ENCODE measurements around the gene TLN1. TPM values are rescaled to one million over a fixed set of nuclear protein-coding genes. Genes with fewer than 3 reads are reported as not detected.

Gene TLN1
- total RNA-seq, 4 donors from 2014 or later, result 106 to 256 (median 186) TPM

DNA sequence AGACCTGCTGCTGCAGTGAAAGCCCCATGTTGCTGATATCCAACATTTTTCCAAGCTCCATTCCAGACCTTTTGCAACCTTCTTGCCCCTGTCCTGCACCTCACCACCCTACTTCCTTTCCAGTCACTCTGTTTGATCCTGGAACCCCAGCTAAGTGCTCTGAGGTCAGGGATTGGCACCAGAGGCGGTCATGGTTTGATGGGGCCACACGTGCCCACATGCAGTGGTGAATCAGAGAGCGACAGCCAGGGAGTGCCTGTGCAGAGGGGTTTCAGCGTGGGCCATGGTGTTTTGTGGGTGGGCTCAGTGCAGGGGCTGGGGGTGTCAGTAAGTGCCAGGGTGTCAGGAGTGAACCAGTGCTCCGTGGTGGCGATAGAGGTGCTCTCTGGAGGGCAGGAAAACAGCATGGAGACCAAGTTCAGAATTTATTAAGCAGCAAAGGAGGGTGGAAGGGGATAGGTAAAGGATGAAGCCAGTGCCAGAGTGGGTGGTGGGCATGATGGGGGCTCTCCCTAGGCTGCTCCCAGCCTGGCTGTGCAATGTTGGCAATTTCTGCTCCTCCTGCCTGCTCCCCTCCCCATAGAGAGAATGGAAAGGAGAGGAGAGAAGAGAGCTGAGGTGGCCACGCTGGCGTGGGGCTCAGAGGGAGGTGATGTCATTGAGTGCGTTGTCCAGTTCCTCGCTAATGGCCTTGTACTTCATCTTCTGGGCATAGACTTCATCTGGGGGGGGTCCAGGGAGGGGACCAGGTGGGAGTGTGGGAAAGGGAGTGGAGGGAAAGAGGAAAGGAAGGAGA, 49.3 kb downstream of the TLN1 start:
- no peaks in the 10 kb centered on the region for H3K27me3 ChIP-seq
- TF ChIP-seq, protein P1, sequence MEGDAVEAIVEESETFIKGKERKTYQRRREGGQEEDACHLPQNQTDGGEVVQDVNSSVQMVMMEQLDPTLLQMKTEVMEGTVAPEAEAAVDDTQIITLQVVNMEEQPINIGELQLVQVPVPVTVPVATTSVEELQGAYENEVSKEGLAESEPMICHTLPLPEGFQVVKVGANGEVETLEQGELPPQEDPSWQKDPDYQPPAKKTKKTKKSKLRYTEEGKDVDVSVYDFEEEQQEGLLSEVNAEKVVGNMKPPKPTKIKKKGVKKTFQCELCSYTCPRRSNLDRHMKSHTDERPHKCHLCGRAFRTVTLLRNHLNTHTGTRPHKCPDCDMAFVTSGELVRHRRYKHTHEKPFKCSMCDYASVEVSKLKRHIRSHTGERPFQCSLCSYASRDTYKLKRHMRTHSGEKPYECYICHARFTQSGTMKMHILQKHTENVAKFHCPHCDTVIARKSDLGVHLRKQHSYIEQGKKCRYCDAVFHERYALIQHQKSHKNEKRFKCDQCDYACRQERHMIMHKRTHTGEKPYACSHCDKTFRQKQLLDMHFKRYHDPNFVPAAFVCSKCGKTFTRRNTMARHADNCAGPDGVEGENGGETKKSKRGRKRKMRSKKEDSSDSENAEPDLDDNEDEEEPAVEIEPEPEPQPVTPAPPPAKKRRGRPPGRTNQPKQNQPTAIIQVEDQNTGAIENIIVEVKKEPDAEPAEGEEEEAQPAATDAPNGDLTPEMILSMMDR (IDR thresholded peaks at IDR 0.05 in 4 of 5, conservative IDR thresholded peaks at IDR 0.05 in 1 of 5), result no peak
- TF ChIP-seq POLR2A (IDR thresholded peaks at IDR 0.05), result no peak
- H3K27ac ChIP-seq, result peak overlapping the region; percentile 3 to 98 (median 49)
- no peak for ATAC-seq
- H3K4me1 ChIP-seq, result peaks cover 27 to 35% of the 10 kb centered on the region in 2 donors
- no peaks in the 10 kb centered on the region for H3K9me3 ChIP-seq
- DNase-seq, result no peak
- intact Hi-C loops (cut with DNase I; ENCODE audit: low total_unique reads) (no loop called here), in situ Hi-C loops (cut with MboI; ENCODE audit: low sequenced_read_pairs in 4 of 4) (no loop called here)
- H3K36me3 ChIP-seq, result peaks cover 0 to 32% of the 10 kb centered on the region in 2 donors
- no peak overlapping the region for H3K4me3 ChIP-seq

DNA sequence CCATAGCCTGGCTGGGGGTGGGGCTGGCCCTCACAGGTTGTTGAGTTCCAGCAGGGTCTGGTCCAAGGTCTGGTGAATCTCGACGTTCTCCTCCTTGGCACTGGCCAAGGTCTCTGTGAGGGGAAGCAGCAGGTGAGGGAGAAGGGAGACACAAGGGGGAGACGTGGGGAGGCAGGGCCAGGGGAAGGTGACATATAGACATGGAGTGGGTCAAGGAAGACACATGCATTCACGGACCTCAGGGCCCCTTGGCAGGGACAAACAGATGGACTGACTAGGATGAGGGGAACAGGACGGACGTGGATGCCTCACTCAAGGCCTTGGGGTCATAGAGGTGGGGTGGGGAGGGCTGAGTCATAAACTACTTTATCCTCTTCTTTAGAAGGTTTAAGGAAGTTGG, 49.9 kb downstream of the TLN1 start:
- DNase-seq, result no peak
- no peak for TF ChIP-seq POLR2A (IDR thresholded peaks at IDR 0.05)
- TF ChIP-seq, protein P1 (IDR thresholded peaks at IDR 0.05 in 4 of 5, conservative IDR thresholded peaks at IDR 0.05 in 1 of 5), result no peak
- no peak overlapping the region for H3K4me3 ChIP-seq
- in situ Hi-C loops (cut with MboI; ENCODE audit: low sequenced_read_pairs in 4 of 4), result no loop called here
- ATAC-seq, result no peak
- no peaks in the 10 kb centered on the region for H3K27me3 ChIP-seq
- peak overlapping the region; percentile 3 to 98 (median 49) for H3K27ac ChIP-seq
- H3K36me3 ChIP-seq, result peaks cover 0 to 32% of the 10 kb centered on the region in 2 donors
- no peaks in the 10 kb centered on the region for H3K9me3 ChIP-seq
- H3K4me1 ChIP-seq, result peaks cover 20 to 28% of the 10 kb centered on the region in 2 donors
- intact Hi-C loops (cut with DNase I; ENCODE audit: low total_unique reads), result no loop called here

DNA sequence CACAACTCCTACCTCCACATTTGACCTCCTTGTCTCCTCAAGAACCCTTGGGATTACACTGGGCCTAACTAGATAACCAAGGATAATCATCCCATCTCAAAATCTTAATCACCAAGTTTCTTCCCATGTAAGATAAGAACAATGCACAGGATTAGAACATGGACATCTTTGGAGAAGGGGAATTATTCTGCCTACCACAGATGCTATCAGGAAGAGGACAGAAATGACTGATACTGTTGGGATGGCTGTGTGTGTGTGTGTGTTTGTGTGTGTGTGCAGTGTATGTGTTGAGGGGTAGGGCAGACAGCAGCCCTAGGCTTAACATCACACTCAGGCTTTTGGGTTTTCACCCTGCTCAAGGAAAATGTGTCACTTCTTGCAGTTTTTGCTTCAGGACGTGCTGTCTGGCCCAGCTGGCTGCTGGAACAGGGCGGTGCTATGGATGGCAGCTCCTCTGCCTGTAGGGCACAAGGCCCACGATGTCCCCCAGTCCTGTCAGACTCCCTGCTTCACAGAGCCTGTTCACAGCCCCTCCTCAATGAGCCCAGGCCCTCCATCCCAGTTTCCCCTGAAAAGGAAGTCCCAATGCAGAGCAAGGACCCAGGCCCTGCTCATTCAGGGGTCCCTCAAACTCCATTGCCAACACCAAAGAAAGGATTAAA, 50.5 kb downstream of the TLN1 start:
- TF ChIP-seq, protein P1 (IDR thresholded peaks at IDR 0.05 in 4 of 5, conservative IDR thresholded peaks at IDR 0.05 in 1 of 5), result no peak
- TF ChIP-seq POLR2A (IDR thresholded peaks at IDR 0.05), result no peak
- intact Hi-C loops (cut with DNase I; ENCODE audit: low total_unique reads) (no loop called here), in situ Hi-C loops (cut with MboI; ENCODE audit: low sequenced_read_pairs in 4 of 4) (no loop called here)
- no peaks in the 10 kb centered on the region for H3K9me3 ChIP-seq
- H3K36me3 ChIP-seq, result peaks cover 0 to 32% of the 10 kb centered on the region in 2 donors
- no peak overlapping the region for H3K4me3 ChIP-seq
- peak overlapping the region; percentile 3 to 98 (median 49) for H3K27ac ChIP-seq
- H3K4me1 ChIP-seq, result peaks cover 15 to 23% of the 10 kb centered on the region in 2 donors
- DNase-seq (no peak), ATAC-seq (no peak)
- H3K27me3 ChIP-seq, result no peaks in the 10 kb centered on the region

DNA sequence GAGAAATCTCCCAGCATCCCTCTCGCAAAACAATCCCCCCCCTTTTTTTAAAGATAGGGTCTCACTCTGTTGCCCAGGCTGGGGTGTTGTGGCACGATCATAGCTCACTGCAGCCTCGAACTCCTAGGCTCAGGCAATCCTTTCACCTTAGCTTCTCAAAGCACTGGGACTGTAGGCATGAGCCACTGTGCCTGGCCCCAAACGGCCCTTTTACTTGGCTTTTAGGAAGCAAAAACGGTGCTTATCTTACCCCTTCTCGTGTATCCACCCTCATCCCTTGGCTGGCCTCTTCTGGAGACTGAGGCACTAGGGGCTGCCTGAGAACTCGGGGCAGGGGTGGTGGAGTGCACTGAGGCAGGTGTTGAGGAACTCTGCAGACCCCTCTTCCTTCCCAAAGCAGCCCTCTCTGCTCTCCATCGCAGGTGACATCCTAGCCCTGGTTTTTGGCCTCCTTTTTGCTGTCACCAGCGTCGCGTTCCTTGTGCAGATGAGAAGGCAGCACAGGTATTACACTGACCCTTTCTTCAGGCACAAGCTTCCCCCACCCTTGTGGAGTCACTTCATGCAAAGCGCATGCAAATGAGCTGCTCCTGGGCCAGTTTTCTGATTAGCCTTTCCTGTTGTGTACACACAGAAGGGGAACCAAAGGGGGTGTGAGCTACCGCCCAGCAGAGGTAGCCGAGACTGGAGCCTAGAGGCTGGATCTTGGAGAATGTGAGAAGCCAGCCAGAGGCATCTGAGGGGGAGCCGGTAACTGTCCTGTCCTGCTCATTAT, 51.5 kb downstream of the TLN1 start:
- peaks cover 0 to 29% of the 10 kb centered on the region in 2 donors for H3K36me3 ChIP-seq
- TF ChIP-seq POLR2A (IDR thresholded peaks at IDR 0.05), result no peak
- TF ChIP-seq, protein P1 (IDR thresholded peaks at IDR 0.05 in 4 of 5, conservative IDR thresholded peaks at IDR 0.05 in 1 of 5), result no peak
- H3K27ac ChIP-seq, result peak overlapping the region in 2 of 4 donors; percentile 48 to 98
- no peaks in the 10 kb centered on the region for H3K9me3 ChIP-seq
- intact Hi-C loops (cut with DNase I; ENCODE audit: low total_unique reads), result no loop called here
- no peaks in the 10 kb centered on the region for H3K27me3 ChIP-seq
- DNase-seq (no peak), ATAC-seq (peak in 1 of 2 donors; percentile 5)
- in situ Hi-C loops (cut with MboI; ENCODE audit: low sequenced_read_pairs in 4 of 4), result no loop called here
- H3K4me3 ChIP-seq, result no peak overlapping the region
- H3K4me1 ChIP-seq, result peaks cover 5 to 25% of the 10 kb centered on the region in 2 donors

Data from gastrocnemius medialis (tissue), 4 donors.